ENCODE data around the gene PHF21A. TPM values are rescaled to one million over a fixed set of nuclear protein-coding genes. Genes with fewer than 3 reads are reported as not detected.

The PHF21A gene
- total RNA-seq, 4 donors from 2014 or later, result 12.1 to 83.3 (median 29.3) TPM

- Histone ChIP-seq H3K4me3 (no peak overlapping the region), H3K27ac (no peak overlapping the region), H3K9me3 (no peaks in the 10 kb centered on the region), H3K36me3 (no peaks in the 10 kb centered on the region), H3K27me3 (no peaks in the 10 kb centered on the region), H3K4me1 (peaks cover 0 to 14% of the 10 kb centered on the region in 2 donors)
- DNase-seq, result no peak
- TF ChIP-seq, protein P1, sequence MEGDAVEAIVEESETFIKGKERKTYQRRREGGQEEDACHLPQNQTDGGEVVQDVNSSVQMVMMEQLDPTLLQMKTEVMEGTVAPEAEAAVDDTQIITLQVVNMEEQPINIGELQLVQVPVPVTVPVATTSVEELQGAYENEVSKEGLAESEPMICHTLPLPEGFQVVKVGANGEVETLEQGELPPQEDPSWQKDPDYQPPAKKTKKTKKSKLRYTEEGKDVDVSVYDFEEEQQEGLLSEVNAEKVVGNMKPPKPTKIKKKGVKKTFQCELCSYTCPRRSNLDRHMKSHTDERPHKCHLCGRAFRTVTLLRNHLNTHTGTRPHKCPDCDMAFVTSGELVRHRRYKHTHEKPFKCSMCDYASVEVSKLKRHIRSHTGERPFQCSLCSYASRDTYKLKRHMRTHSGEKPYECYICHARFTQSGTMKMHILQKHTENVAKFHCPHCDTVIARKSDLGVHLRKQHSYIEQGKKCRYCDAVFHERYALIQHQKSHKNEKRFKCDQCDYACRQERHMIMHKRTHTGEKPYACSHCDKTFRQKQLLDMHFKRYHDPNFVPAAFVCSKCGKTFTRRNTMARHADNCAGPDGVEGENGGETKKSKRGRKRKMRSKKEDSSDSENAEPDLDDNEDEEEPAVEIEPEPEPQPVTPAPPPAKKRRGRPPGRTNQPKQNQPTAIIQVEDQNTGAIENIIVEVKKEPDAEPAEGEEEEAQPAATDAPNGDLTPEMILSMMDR (IDR thresholded peaks at IDR 0.05), result no peak
- no peak for TF ChIP-seq POLR2A (IDR thresholded peaks at IDR 0.05)
- intact Hi-C loops (cut with DNase I; ENCODE audit: low total_unique reads), result no loop called here
Measured at GRCh38 chr11:46105926-46106325, 15.3 kb downstream of the PHF21A start.

DNA sequence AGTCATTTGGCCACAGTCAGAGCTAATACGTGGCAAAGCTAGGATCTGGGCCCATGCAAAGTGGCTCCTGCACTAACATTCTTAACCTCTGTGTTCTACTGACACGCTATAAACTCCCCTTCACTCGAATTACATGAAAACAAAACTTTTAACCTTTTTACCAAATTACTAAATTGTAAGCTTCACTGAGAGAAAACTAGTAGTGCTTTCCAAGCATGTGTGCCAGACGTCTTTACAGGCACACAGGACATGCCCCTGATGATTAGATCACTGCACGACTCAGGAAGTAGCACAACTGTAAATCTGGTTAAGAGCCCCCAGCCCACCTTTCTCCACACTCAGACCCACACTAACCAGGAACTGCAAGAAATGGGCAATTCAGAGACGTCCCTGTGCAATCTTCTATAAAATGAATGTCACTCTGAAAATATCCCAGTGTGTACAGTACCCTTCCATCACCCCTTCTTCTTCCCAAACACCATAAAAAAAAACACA, 16.1 kb downstream of the PHF21A start:
- Histone ChIP-seq H3K36me3 (no peaks in the 10 kb centered on the region), H3K27ac (no peak overlapping the region), H3K4me1 (peaks cover 4 to 14% of the 10 kb centered on the region in 2 donors), H3K4me3 (no peak overlapping the region), H3K27me3 (no peaks in the 10 kb centered on the region), H3K9me3 (no peaks in the 10 kb centered on the region)
- intact Hi-C loops (cut with DNase I; ENCODE audit: low total_unique reads), result no loop called here
- TF ChIP-seq, protein P1 (IDR thresholded peaks at IDR 0.05), result no peak
- no peak for TF ChIP-seq POLR2A (IDR thresholded peaks at IDR 0.05)
- DNase-seq, result no peak

- Histone ChIP-seq H3K27ac (no peak overlapping the region), H3K4me3 (no peak overlapping the region), H3K36me3 (no peaks in the 10 kb centered on the region), H3K9me3 (no peaks in the 10 kb centered on the region), H3K27me3 (no peaks in the 10 kb centered on the region), H3K4me1 (peaks cover 4 to 12% of the 10 kb centered on the region in 2 donors)
- DNase-seq, result no peak
- TF ChIP-seq, protein P1 (IDR thresholded peaks at IDR 0.05), result no peak
- no peak for TF ChIP-seq POLR2A (IDR thresholded peaks at IDR 0.05)
- intact Hi-C loops (cut with DNase I; ENCODE audit: low total_unique reads), result no loop called here
Measured at GRCh38 chr11:46102843-46103242, 18.4 kb downstream of the PHF21A start.

GRCh38 chr11:46100670-46101069, 20.6 kb downstream of the PHF21A start:
- peak overlapping the region in 1 of 2 donors; percentile 75 for H3K27ac ChIP-seq
- H3K27me3 ChIP-seq, result no peaks in the 10 kb centered on the region
- TF ChIP-seq, protein P1 (IDR thresholded peaks at IDR 0.05), result no peak
- no peak for TF ChIP-seq POLR2A (IDR thresholded peaks at IDR 0.05)
- intact Hi-C loops (cut with DNase I; ENCODE audit: low total_unique reads), result no loop called here
- H3K36me3 ChIP-seq, result no peaks in the 10 kb centered on the region
- H3K9me3 ChIP-seq, result no peaks in the 10 kb centered on the region
- DNase-seq, result no peak
- H3K4me3 ChIP-seq, result no peak overlapping the region
- peaks cover 4 to 12% of the 10 kb centered on the region in 2 donors for H3K4me1 ChIP-seq

DNA sequence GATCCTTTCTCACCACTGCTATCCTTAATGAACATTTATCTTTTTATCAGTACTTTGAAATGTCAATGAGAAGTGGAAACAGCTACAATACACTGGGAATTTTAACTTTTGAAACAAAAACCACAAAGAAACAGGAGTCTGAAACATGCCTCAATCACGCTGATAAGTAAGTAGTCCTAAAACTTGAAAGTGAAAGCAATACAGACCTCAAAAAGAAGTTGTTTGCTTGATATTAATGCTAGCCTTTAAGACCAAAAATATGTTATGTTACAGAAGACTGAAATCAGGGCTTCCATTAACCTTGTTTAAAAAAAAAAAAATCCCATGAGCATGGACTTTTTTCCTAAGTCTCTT, 21.3 kb downstream of the PHF21A start:
- no peak for TF ChIP-seq POLR2A (IDR thresholded peaks at IDR 0.05)
- TF ChIP-seq, protein P1 (IDR thresholded peaks at IDR 0.05), result no peak
- intact Hi-C loops (cut with DNase I; ENCODE audit: low total_unique reads), result no loop called here
- no peak for DNase-seq
- Histone ChIP-seq H3K27ac (peak overlapping the region; percentile 30 to 75), H3K27me3 (no peaks in the 10 kb centered on the region), H3K4me1 (peaks cover 4 to 6% of the 10 kb centered on the region in 2 donors), H3K9me3 (no peaks in the 10 kb centered on the region), H3K36me3 (no peaks in the 10 kb centered on the region), H3K4me3 (peak overlapping the region in 1 of 2 donors; percentile 12)

Data from uterus (tissue), 4 donors.